ENCODE results near the gene MRAP. TPM values are rescaled to one million over a fixed set of nuclear protein-coding genes. Genes with fewer than 3 reads are reported as not detected.

MRAP gene
- total and polyA plus RNA-seq, 10 of the 15 experiments (the other 5 are each of a cell fraction or from before 2014, with no cell fraction given), result 0.34 to 1.2 TPM; not detected in 8

GRCh38 chr21:32336711-32337110 lies 38.1 kb downstream of the MRAP start:
- no peaks in the 10 kb centered on the region; the same call in 1 of the 2 replicates for H4K20me1 ChIP-seq (ENCODE audit: control insufficient read depth, insufficient read depth)
- peaks cover 5% of the 10 kb centered on the region for H3K9me3 ChIP-seq (replicated peaks; ENCODE audit: control insufficient read depth, insufficient read depth, low read length)
- H3K36me3 ChIP-seq (ENCODE audit: control insufficient read depth in 2 of 2, insufficient read depth in 2 of 2, low read length in 1 of 2), result peaks cover 26% of the 10 kb centered on the region in 2 experiments
- H3K27ac ChIP-seq (ENCODE audit: control insufficient read depth, insufficient read depth), result no peak overlapping the region
- WGBS (ENCODE audit: insufficient coverage, insufficient replicate concordance, low lambda C conversion rate, missing lambda C conversion rate), result 0% methylated on average over 1 of the region's 1 CpG
- BruUV-seq (replicated peaks), result no TSS peak
- ChIA-PET CTCF (no interaction called here), POLR2A (interaction anchor here (0.6 kb wide), 1 partner anchor 10 kb away, joined by 3 read pairs; no protein-coding TSS in a partner anchor), SMC1A (ENCODE audit: uncharacterized antibody, unreplicated experiment) (no interaction called here), RAD21 (ENCODE audit: unreplicated experiment) (no interaction called here)
- no peaks in the 10 kb centered on the region for H3K79me2 ChIP-seq (ENCODE audit: control insufficient read depth, insufficient read depth, low read length)
- FAIRE-seq, result no peak
- H3K9ac ChIP-seq (ENCODE audit: control insufficient read depth, insufficient read depth, low read length), result no peak overlapping the region
- H2AFZ ChIP-seq (ENCODE audit: control insufficient read depth, low read depth, low read length), result no peak overlapping the region
- no peaks in the 10 kb centered on the region for H3K27me3 ChIP-seq (replicated peaks in 1 of 2; ENCODE audit: control insufficient read depth in 2 of 2, insufficient read depth in 2 of 2, low read length in 1 of 2)
- in situ Hi-C loops (cut with MboI) (no loop called here), intact Hi-C loops (cut with micrococcal nuclease; ENCODE audit: unreplicated experiment) (no loop called here)
- TF ChIP-seq ELK1 (IDR thresholded peaks at IDR 0.05; ENCODE audit: low read depth, low read length), result no peak
- no peak for TF ChIP-seq E4F1 (IDR thresholded peaks at IDR 0.05; ENCODE audit: borderline replicate concordance, partially characterized antibody)
- no peak for TF ChIP-seq PML (IDR thresholded peaks at IDR 0.05; ENCODE audit: low read length)
- TF ChIP-seq EZH2 (IDR thresholded peaks at IDR 0.05; ENCODE audit: borderline replicate concordance, control insufficient read depth, low read depth, low read length), result no peak
- no peak for TF ChIP-seq IRF5 (IDR thresholded peaks at IDR 0.05; ENCODE audit: borderline replicate concordance)
- TF ChIP-seq REST (IDR thresholded peaks at IDR 0.05; ENCODE audit: low read depth, low read length), result no peak
- TF ChIP-seq WRNIP1 (IDR thresholded peaks at IDR 0.05; ENCODE audit: borderline replicate concordance, low read depth, low read length), result no peak
- TF ChIP-seq YBX1 (IDR thresholded peaks at IDR 0.05), result no peak
- TF ChIP-seq BCL11A (IDR thresholded peaks at IDR 0.05; ENCODE audit: low read depth, low read length), result no peak
- no peak for TF ChIP-seq MLLT1 (IDR thresholded peaks at IDR 0.05)
- TF ChIP-seq SREBF1 (IDR thresholded peaks at IDR 0.05; ENCODE audit: low read length), result no peak
- TF ChIP-seq ESRRA (IDR thresholded peaks at IDR 0.05; ENCODE audit: low read length), result no peak
- TF ChIP-seq MYB (IDR thresholded peaks at IDR 0.05; ENCODE audit: borderline replicate concordance, low read depth, low read length), result no peak
- no peak for TF ChIP-seq NFXL1 (IDR thresholded peaks at IDR 0.05; ENCODE audit: borderline replicate concordance)
- no peak overlapping the region for H3K4me2 ChIP-seq (ENCODE audit: control insufficient read depth, insufficient read depth)
- no peak for DNase-seq (ENCODE audit: low read depth, low spot score)
- ATAC-seq, result no peak
- H3K4me3 ChIP-seq, result no peak overlapping the region
- no peaks in the 10 kb centered on the region for H3K4me1 ChIP-seq (ENCODE audit: control insufficient read depth, insufficient read depth, low read length)
